Measurements from ENCODE around the gene NAA16.

Gene NAA16

GRCh38 chr13:41361491-41361890 lies 50.4 kb downstream of the NAA16 start:
- no peak for DNase-seq

GRCh38 chr13:41364043-41364442 lies 53.0 kb downstream of the NAA16 start:
- no peak for DNase-seq

- DNase-seq = no peak
Measured at GRCh38 chr13:41365631-41366030, 54.6 kb downstream of the NAA16 start.

- no peak for DNase-seq
Measured at GRCh38 chr13:41370736-41371135, 59.7 kb downstream of the NAA16 start.

GRCh38 chr13:41377446-41377845 lies 66.4 kb downstream of the NAA16 start:
- no peak for DNase-seq

GRCh38 chr13:41382431-41382830 lies 71.4 kb downstream of the NAA16 start:
- DNase-seq = no peak

- no peak for DNase-seq
Measured at GRCh38 chr13:41383386-41383785, 72.3 kb downstream of the NAA16 start.

- DNase-seq = no peak
Measured at GRCh38 chr13:41384749-41385503, 73.9 kb downstream of the NAA16 start.

GRCh38 chr13:41386211-41386610 lies 75.1 kb downstream of the NAA16 start:
- no peak for DNase-seq

GRCh38 chr13:41387576-41387975 lies 76.5 kb downstream of the NAA16 start:
- no peak for DNase-seq

GRCh38 chr13:41388143-41388881 lies 77.2 kb downstream of the NAA16 start:
- DNase-seq = no peak

GRCh38 chr13:41389580-41389979 lies 78.5 kb downstream of the NAA16 start:
- DNase-seq = no peak

GRCh38 chr13:41394166-41394565 lies 83.1 kb downstream of the NAA16 start:
- no peak for DNase-seq

GRCh38 chr13:41398494-41399170 lies 87.6 kb downstream of the NAA16 start:
- DNase-seq = no peak

- DNase-seq = no peak
Measured at GRCh38 chr13:41401366-41401765, 90.3 kb downstream of the NAA16 start.

GRCh38 chr13:41402691-41403511 lies 91.8 kb downstream of the NAA16 start:
- DNase-seq = no peak

GRCh38 chr13:41403983-41404382 lies 92.9 kb downstream of the NAA16 start:
- no peak for DNase-seq

- DNase-seq = no peak
Measured at GRCh38 chr13:41405367-41405766, 94.3 kb downstream of the NAA16 start.

GRCh38 chr13:41407380-41407779 lies 96.3 kb downstream of the NAA16 start:
- no peak for DNase-seq

- DNase-seq = no peak
Measured at GRCh38 chr13:41408121-41408520, 97.1 kb downstream of the NAA16 start.

- DNase-seq = no peak
Measured at GRCh38 chr13:41408746-41409145, 97.7 kb downstream of the NAA16 start.

GRCh38 chr13:41409611-41410010 lies 98.5 kb downstream of the NAA16 start:
- no peak for DNase-seq

GRCh38 chr13:41411060-41411459 lies 100.0 kb downstream of the NAA16 start:
- DNase-seq = no peak
